ENCODE data around the gene MT3. TPM values are rescaled to one million over a fixed set of nuclear protein-coding genes. Genes with fewer than 3 reads are reported as not detected.
"Not testable (repeated sequence)": the region's sequence is repeated elsewhere in the genome, so short reads cannot be mapped to it uniquely, and the experiment has no call there.

MT3 gene
- total and polyA plus RNA-seq, 9 donors: 3.9 to 15.8 (median 9.1) TPM

DNA sequence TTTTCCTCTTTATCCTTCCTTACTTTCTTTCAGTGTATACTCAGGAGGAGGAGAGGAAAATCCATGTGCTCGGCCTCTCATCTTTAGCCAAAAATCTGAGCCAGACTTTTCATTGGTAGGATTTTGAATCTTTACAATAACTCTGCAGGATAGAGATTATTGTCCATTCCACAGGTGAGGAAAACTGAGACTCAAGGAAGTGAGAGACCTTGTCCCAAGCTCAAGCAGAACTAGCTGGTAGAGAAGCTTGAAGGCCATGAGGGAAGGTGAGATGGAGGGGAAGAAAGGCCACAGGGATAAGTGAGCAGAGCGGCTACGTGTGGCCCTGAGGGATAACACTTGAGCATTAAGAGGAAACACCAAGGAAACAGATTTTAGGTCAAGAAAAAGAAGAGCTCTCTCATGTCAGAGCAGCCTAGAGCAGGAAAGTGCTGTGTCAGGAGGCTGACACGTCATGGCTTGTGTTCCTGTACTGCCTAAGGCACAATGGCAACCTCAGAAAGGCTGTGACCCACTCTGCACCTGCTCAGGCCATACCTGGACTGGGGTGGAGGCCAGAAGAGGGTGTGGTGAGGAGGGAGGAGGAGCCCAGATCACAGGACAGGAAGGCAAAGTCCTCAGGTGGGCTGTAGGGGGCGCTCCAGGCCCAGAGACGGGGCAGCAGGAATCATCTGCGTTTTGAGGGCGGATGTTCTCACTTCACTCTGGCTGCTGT lies 12.6 kb upstream of the MT3 start:
- DNase-seq: peak; percentile 30
- 25% methylated on average over 7 of the region's 8 CpGs for WGBS (ENCODE audit: insufficient coverage)

GRCh38 chr16:56577300-56577625 lies 12.1 kb upstream of the MT3 start:
- WGBS (ENCODE audit: insufficient coverage): 56% methylated on average over 3 of the region's 4 CpGs
- Histone ChIP-seq H3K9me3 (replicated peaks; ENCODE audit: control insufficient read depth, low read depth, low read length) (no peaks in the 10 kb centered on the region), H3K27me3 (ENCODE audit: control insufficient read depth, insufficient read depth, low read length) (no peaks in the 10 kb centered on the region), H3K36me3 (ENCODE audit: control insufficient read depth, insufficient read depth, low read length) (no peaks in the 10 kb centered on the region), H3K4me1 (ENCODE audit: control insufficient read depth, insufficient read depth, low read length) (no peaks in the 10 kb centered on the region), H3K27ac (ENCODE audit: low read length) (no peak overlapping the region), H3K4me3 (ENCODE audit: low read length) (no peak overlapping the region)
- DNase-seq: no peak

More for the DNA sequence above, 12.6 kb upstream of the MT3 start:
- Histone ChIP-seq H3K27ac (ENCODE audit: low read length) (no peak overlapping the region), H3K9me3 (replicated peaks; ENCODE audit: control insufficient read depth, low read depth, low read length) (no peaks in the 10 kb centered on the region), H3K4me1 (ENCODE audit: control insufficient read depth, insufficient read depth, low read length) (no peaks in the 10 kb centered on the region), H3K36me3 (ENCODE audit: control insufficient read depth, insufficient read depth, low read length) (no peaks in the 10 kb centered on the region), H3K27me3 (ENCODE audit: control insufficient read depth, insufficient read depth, low read length) (no peaks in the 10 kb centered on the region), H3K4me3 (ENCODE audit: low read length) (no peak overlapping the region)

- H3K4me3 ChIP-seq (ENCODE audit: low read length): no peak overlapping the region
- no peaks in the 10 kb centered on the region for H3K36me3 ChIP-seq (ENCODE audit: control insufficient read depth, insufficient read depth, low read length)
- no peak for DNase-seq
- WGBS (ENCODE audit: insufficient coverage): 71% methylated on average over 4 of the region's 6 CpGs
- peaks cover 9% of the 10 kb centered on the region for H3K27me3 ChIP-seq (ENCODE audit: control insufficient read depth, insufficient read depth, low read length)
- H3K4me1 ChIP-seq (ENCODE audit: control insufficient read depth, insufficient read depth, low read length): no peaks in the 10 kb centered on the region
- no peaks in the 10 kb centered on the region for H3K9me3 ChIP-seq (replicated peaks; ENCODE audit: control insufficient read depth, low read depth, low read length)
- H3K27ac ChIP-seq (ENCODE audit: low read length): no peak overlapping the region
These were observed 8.8 kb upstream of the MT3 start for GRCh38 chr16:56580391-56581048.

- not testable (repeated sequence) for H3K4me1 ChIP-seq (ENCODE audit: control insufficient read depth, insufficient read depth, low read length); H3K36me3 ChIP-seq (ENCODE audit: control insufficient read depth, insufficient read depth, low read length); H3K27ac ChIP-seq (ENCODE audit: low read length); H3K4me3 ChIP-seq (ENCODE audit: low read length); H3K9me3 ChIP-seq (replicated peaks; ENCODE audit: control insufficient read depth, low read depth, low read length); DNase-seq
- WGBS (ENCODE audit: insufficient coverage): no CpG with 5 or more reads among the region's 2 CpGs
- peaks cover 27% of the 10 kb centered on the region for H3K27me3 ChIP-seq (ENCODE audit: control insufficient read depth, insufficient read depth, low read length)
These were observed 6.4 kb upstream of the MT3 start for GRCh38 chr16:56582911-56583310.

- 72% methylated on average over 4 of the region's 11 CpGs for WGBS (ENCODE audit: insufficient coverage)
- Histone ChIP-seq H3K4me3 (ENCODE audit: low read length) (no peak overlapping the region), H3K27me3 (ENCODE audit: control insufficient read depth, insufficient read depth, low read length) (peaks cover 33% of the 10 kb centered on the region), H3K36me3 (ENCODE audit: control insufficient read depth, insufficient read depth, low read length) (no peaks in the 10 kb centered on the region), H3K27ac (ENCODE audit: low read length) (no peak overlapping the region), H3K4me1 (ENCODE audit: control insufficient read depth, insufficient read depth, low read length) (no peaks in the 10 kb centered on the region), H3K9me3 (replicated peaks; ENCODE audit: control insufficient read depth, low read depth, low read length) (no peaks in the 10 kb centered on the region)
- no peak for DNase-seq
These were observed 5.8 kb upstream of the MT3 start for GRCh38 chr16:56583351-56584168.

- 87% methylated on average over 7 of the region's 11 CpGs for WGBS (ENCODE audit: insufficient coverage)
- DNase-seq: no peak
- Histone ChIP-seq H3K36me3 (ENCODE audit: control insufficient read depth, insufficient read depth, low read length) (no peaks in the 10 kb centered on the region), H3K27ac (ENCODE audit: low read length) (no peak overlapping the region), H3K9me3 (replicated peaks; ENCODE audit: control insufficient read depth, low read depth, low read length) (no peaks in the 10 kb centered on the region), H3K4me1 (ENCODE audit: control insufficient read depth, insufficient read depth, low read length) (no peaks in the 10 kb centered on the region), H3K27me3 (ENCODE audit: control insufficient read depth, insufficient read depth, low read length) (peaks cover 39% of the 10 kb centered on the region), H3K4me3 (ENCODE audit: low read length) (no peak overlapping the region)
These were observed 5.1 kb upstream of the MT3 start for GRCh38 chr16:56584276-56584675.

DNA sequence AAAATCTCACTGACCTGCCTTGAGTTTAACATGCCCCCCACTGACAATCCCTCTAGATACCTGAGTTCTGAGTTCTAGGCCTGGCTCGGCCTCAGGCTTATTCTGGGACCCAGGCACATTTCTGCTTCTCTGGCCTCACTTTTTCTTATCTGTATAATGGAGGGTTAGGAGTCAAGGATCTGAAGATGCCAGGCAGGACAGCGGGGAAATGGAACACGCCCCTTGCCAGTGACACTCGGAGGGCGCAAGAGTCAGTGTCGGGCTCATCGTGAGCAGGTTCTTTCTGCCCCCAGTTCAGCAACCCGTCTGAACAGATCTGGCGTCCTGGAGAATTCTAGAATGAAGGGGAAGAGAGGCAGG lies 567 bp upstream of the MT3 start:
- H3K36me3 ChIP-seq (ENCODE audit: control insufficient read depth, insufficient read depth, low read length): no peaks in the 10 kb centered on the region
- H3K27me3 ChIP-seq (ENCODE audit: control insufficient read depth, insufficient read depth, low read length): peaks cover 58% of the 10 kb centered on the region
- WGBS (ENCODE audit: insufficient coverage): 25% methylated on average over 8 of the region's 9 CpGs

DNA sequence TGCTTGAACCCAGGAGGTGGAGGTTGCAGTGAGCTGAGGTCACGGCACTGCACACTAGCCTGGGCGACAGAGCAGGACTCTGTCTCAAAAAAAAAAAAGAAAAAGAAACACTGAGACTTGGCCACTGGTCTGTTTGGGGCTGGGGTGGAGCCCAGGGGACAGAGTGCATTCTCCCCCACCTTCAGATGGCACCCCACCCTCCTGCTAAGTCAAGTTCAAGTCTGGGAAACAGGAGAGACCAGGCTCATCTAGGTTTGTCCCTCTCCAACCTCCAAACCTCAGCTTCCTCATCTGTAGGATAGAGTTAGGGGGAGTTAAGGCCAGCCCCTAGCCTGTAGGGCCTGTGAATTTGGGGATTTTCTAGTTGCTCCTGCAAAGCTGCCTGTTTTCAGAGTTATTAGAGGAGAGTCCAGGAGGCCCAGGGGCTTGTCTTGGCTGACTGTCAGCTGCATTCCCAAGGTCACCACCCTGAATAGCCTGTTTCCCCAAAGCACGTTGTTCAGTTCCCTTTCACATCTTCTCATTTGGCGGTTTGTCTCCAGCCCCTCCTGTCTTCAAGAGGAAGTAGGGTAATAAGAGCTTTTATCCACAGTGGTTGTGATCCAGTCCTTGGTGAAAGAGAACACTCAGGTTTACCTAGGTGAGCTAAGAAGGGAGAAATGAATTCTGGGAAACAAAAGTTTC lies 2.2 kb downstream of the MT3 start:
- H3K4me1 ChIP-seq (ENCODE audit: control insufficient read depth, insufficient read depth, low read length): peaks cover 20% of the 10 kb centered on the region
- WGBS (ENCODE audit: insufficient coverage): 83% methylated on average over 1 of the region's 4 CpGs
- DNase-seq: peak; percentile 43
- H3K27ac ChIP-seq (ENCODE audit: low read length): no peak overlapping the region
- H3K9me3 ChIP-seq (replicated peaks; ENCODE audit: control insufficient read depth, low read depth, low read length): peaks cover 4% of the 10 kb centered on the region
- no peaks in the 10 kb centered on the region for H3K36me3 ChIP-seq (ENCODE audit: control insufficient read depth, insufficient read depth, low read length)
- no peak overlapping the region for H3K4me3 ChIP-seq (ENCODE audit: low read length)
- H3K27me3 ChIP-seq (ENCODE audit: control insufficient read depth, insufficient read depth, low read length): peaks cover 47% of the 10 kb centered on the region

More for the DNA sequence above, 567 bp upstream of the MT3 start:
- Histone ChIP-seq H3K4me1 (ENCODE audit: control insufficient read depth, insufficient read depth, low read length) (peaks cover 20% of the 10 kb centered on the region), H3K4me3 (ENCODE audit: low read length) (peak overlapping the region; percentile 11), H3K27ac (ENCODE audit: low read length) (no peak overlapping the region), H3K9me3 (replicated peaks; ENCODE audit: control insufficient read depth, low read depth, low read length) (no peaks in the 10 kb centered on the region)
- DNase-seq: no peak

DNA sequence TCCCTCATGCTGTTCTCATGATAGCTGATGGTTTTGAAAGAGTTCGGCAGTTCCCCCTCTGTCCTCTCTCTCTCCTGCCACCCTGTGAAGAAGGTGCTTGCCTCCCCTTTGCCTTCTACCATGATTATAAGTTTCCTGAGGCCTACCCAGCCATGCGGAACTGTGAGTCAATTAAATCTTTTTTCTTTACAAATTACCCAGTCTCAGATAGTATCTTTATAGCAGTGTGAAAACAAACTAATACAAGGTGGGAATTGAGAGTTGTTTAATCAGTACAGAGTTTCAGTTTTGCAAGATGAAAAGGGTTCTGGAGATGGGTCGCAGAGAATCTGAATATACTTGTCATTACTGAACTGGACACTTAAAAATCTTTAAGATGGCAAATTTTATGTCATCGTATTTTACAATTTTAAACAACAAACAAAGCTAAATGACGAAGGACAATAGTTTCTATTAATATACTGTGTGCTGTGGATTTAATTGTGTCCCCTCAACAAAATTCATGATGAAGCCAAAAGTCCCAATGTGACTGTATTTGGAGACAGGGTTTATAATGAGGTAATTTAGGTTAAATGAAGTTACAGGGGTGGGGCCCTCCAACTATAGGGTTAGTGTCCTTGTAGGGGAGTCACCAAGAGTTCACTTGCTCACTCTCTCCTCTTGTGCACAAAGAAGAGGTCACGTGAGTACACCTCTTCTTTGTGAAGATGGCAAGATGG lies 4.4 kb downstream of the MT3 start:
- H3K27me3 ChIP-seq (ENCODE audit: control insufficient read depth, insufficient read depth, low read length): peaks cover 25% of the 10 kb centered on the region
- H3K36me3 ChIP-seq (ENCODE audit: control insufficient read depth, insufficient read depth, low read length): no peaks in the 10 kb centered on the region
- peaks cover 4% of the 10 kb centered on the region for H3K9me3 ChIP-seq (replicated peaks; ENCODE audit: control insufficient read depth, low read depth, low read length)
- no peak for DNase-seq
- WGBS (ENCODE audit: insufficient coverage): 60% methylated on average over 2 of the region's 6 CpGs
- H3K4me3 ChIP-seq (ENCODE audit: low read length): no peak overlapping the region
- peaks cover 20% of the 10 kb centered on the region for H3K4me1 ChIP-seq (ENCODE audit: control insufficient read depth, insufficient read depth, low read length)
- no peak overlapping the region for H3K27ac ChIP-seq (ENCODE audit: low read length)
